ENCODE results near the gene SKIC8.
A peak's percentile ranks its signal among the peaks of the same experiment; 100 is the strongest.

Gene SKIC8

GRCh38 chr15:78299101-78299930 is at the start of gene SKIC8:
SKIC8 (minus strand) TSS chr15:78299609; CDS start chr15:78295686, 3,923 bp downstream.
- peak; percentile 49 for DNase-seq

- DNase-seq, result peak; percentile 12
These were observed 48.5 kb upstream of the SKIC8 start for GRCh38 chr15:78347586-78348543.

- DNase-seq, result no peak
These were observed 46.2 kb upstream of the SKIC8 start for GRCh38 chr15:78345396-78346125.

- no peak for DNase-seq
These were observed 44.1 kb upstream of the SKIC8 start for GRCh38 chr15:78343276-78344060.

GRCh38 chr15:78342021-78342420 is 42.6 kb upstream of the SKIC8 start:
- DNase-seq, result no peak

GRCh38 chr15:78341057-78341987 is 41.9 kb upstream of the SKIC8 start:
- no peak for DNase-seq

GRCh38 chr15:78340231-78341056 is 41.0 kb upstream of the SKIC8 start, which contains the start of gene CRABP1:
CRABP1 (plus strand) TSS chr15:78340353; CDS start chr15:78340429, 76 bp downstream.
- no peak for DNase-seq

GRCh38 chr15:78339559-78339958 is 40.1 kb upstream of the SKIC8 start:
- DNase-seq, result no peak

- DNase-seq, result no peak
These were observed 39.4 kb upstream of the SKIC8 start for GRCh38 chr15:78338781-78339180.

- DNase-seq, result no peak
These were observed 36.6 kb upstream of the SKIC8 start for GRCh38 chr15:78335985-78336384.

GRCh38 chr15:78334845-78335244 is 35.4 kb upstream of the SKIC8 start:
- no peak for DNase-seq

GRCh38 chr15:78329625-78330024 is 30.2 kb upstream of the SKIC8 start:
- DNase-seq, result no peak

- DNase-seq, result no peak
These were observed 28.1 kb upstream of the SKIC8 start for GRCh38 chr15:78327466-78327865.

GRCh38 chr15:78325092-78325843 is 25.9 kb upstream of the SKIC8 start:
- DNase-seq, result no peak

- no peak for DNase-seq
These were observed 24.7 kb upstream of the SKIC8 start for GRCh38 chr15:78324144-78324543.

GRCh38 chr15:78323693-78324092 is 24.3 kb upstream of the SKIC8 start:
- DNase-seq, result no peak

- DNase-seq, result no peak
These were observed 23.5 kb upstream of the SKIC8 start for GRCh38 chr15:78322724-78323521.

GRCh38 chr15:78322243-78322642 is 22.8 kb upstream of the SKIC8 start:
- DNase-seq, result no peak

Data from NCI-H2029 treated with DMSO at 0.1 percent for 48 hours (cell line).